Liver (tissue), 9 donors: Measurements from ENCODE around the gene PRKACG. TPM values are rescaled to one million over a fixed set of nuclear protein-coding genes. Genes with fewer than 3 reads are reported as not detected.

ENCODE experiments used
- DNase-seq: peaks from one replicate; pipeline ENCODE4 v3.0.0-alpha.2; 2017; ENCODE audit warnings: low spot score
- H3K27ac ChIP-seq, 2 donors: one replicate each; pipeline ENCODE4 v1.7.0; 2013; ENCODE audit warnings: inconsistent platforms in 2 of 2, low read length in 2 of 2, control low read depth in 1 of 2, low read depth in 1 of 2, mild to moderate bottlenecking in 1 of 2
- H3K27me3 ChIP-seq, 4 donors: one replicate each; pipeline versions ENCODE4 v1.6.1 to v1.7.0; 2013; ENCODE audit warnings: low read length in 3 of 4, inconsistent platforms in 1 of 4, mild to moderate bottlenecking in 1 of 4, moderate library complexity in 1 of 4; ENCODE audit not compliant: control insufficient read depth in 4 of 4, insufficient read depth in 4 of 4
- H3K36me3 ChIP-seq, 4 donors: one replicate each; pipeline versions ENCODE4 v1.6.1 to v1.7.0; 2013; ENCODE audit warnings: low read length in 3 of 4, mild to moderate bottlenecking in 3 of 4, low read depth in 1 of 4, moderate library complexity in 1 of 4; ENCODE audit not compliant: control insufficient read depth in 4 of 4, insufficient read depth in 3 of 4
- H3K4me1 ChIP-seq, 4 donors: one replicate each; pipeline versions ENCODE4 v1.6.1 to v1.7.0; 2013; ENCODE audit warnings: low read length in 3 of 4, mild to moderate bottlenecking in 3 of 4, moderate library complexity in 1 of 4; ENCODE audit not compliant: control insufficient read depth in 4 of 4, insufficient read depth in 4 of 4
- H3K4me3 ChIP-seq, 3 donors: one replicate each; pipeline versions ENCODE4 v1.6.1 to v1.7.0; 2013; ENCODE audit warnings: low read length in 3 of 3, control low read depth in 1 of 3, low read depth in 1 of 3, mild to moderate bottlenecking in 1 of 3
- H3K9ac ChIP-seq, 2 donors: one replicate each; pipeline ENCODE4 v1.7.0; 2013; ENCODE audit warnings: low read length in 2 of 2, mild to moderate bottlenecking in 2 of 2, moderate library complexity in 2 of 2, control low read depth in 1 of 2, low read depth in 1 of 2
- H3K9me3 ChIP-seq, 4 donors: one replicate each; pipeline versions ENCODE4 v1.6.1 to v1.7.0; 2013; ENCODE audit warnings: low read length in 3 of 4; ENCODE audit not compliant: control insufficient read depth in 4 of 4
- EGR1 ChIP-seq, 2 donors: IDR thresholded peaks; 2 replicates each; pipeline ENCODE4 v1.6.1; 2016 to 2018; ENCODE audit warnings: antibody characterized with exemption in 2 of 2, low read depth in 2 of 2
- FOXA1 ChIP-seq: IDR thresholded peaks from 2 replicates; pipeline ENCODE4 v1.6.1; 2016; ENCODE audit warnings: antibody characterized with exemption
- FOXA2 ChIP-seq: IDR thresholded peaks from 2 replicates; pipeline ENCODE4 v1.6.1; 2016; ENCODE audit warnings: antibody characterized with exemption
- GABPA ChIP-seq, 2 donors: IDR thresholded peaks in 1 of 2; conservative IDR thresholded peaks in 1 of 2; 2 replicates each; pipeline ENCODE4 v1.6.1; 2016; ENCODE audit warnings: antibody characterized with exemption in 2 of 2, mild to moderate bottlenecking in 1 of 2, moderate library complexity in 1 of 2
- HNF4A ChIP-seq, 2 donors: conservative IDR thresholded peaks; 2 replicates each; pipeline ENCODE4 v1.6.1; 2016; ENCODE audit warnings: antibody characterized with exemption in 2 of 2, mild to moderate bottlenecking in 2 of 2
- HNF4G ChIP-seq: IDR thresholded peaks from 2 replicates; pipeline ENCODE4 v1.6.1; 2016; ENCODE audit warnings: antibody characterized with exemption
- JUND ChIP-seq, 2 donors: IDR thresholded peaks; 2 replicates each; pipeline ENCODE4 v1.6.1; 2016; ENCODE audit warnings: antibody characterized with exemption in 2 of 2
- NR2F2 ChIP-seq: IDR thresholded peaks from 2 replicates; pipeline ENCODE4 v1.6.1; 2016; ENCODE audit warnings: antibody characterized with exemption
- RXRA ChIP-seq, 2 donors: IDR thresholded peaks; 2 replicates each; pipeline ENCODE4 v1.6.1; 2017 to 2018; ENCODE audit warnings: antibody characterized with exemption in 2 of 2, mild to moderate bottlenecking in 1 of 2
- SP1 ChIP-seq: IDR thresholded peaks from 2 replicates; pipeline ENCODE4 v1.6.1; 2018; ENCODE audit warnings: antibody characterized with exemption, mild to moderate bottlenecking
- TAF1 ChIP-seq: conservative IDR thresholded peaks from 2 replicates; pipeline ENCODE4 v1.6.1; 2016; ENCODE audit warnings: antibody characterized with exemption, mild to moderate bottlenecking
- YY1 ChIP-seq: IDR thresholded peaks from 2 replicates; pipeline ENCODE4 v1.6.1; 2016; ENCODE audit warnings: antibody characterized with exemption, mild to moderate bottlenecking
- WGBS: extraction: QIAGEN DNeasy Blood & Tissue Kit; methylation state at CpG from one replicate; pipeline ENCODE4 v1.1.7; 2013; 5-methylcytosine and 5-hydroxymethylcytosine counted together
- polyA plus RNA-seq, 2 donors: library from polyadenylated mRNA; stranded (reverse) in 1 of 2; unstranded in 1 of 2; fragments of 200-250 nt in 1 of 2; fragments of >200 nt in 1 of 2; fragmentation: Nextera tagmentation in 1 of 2; extraction: Ambion mirVana in 1 of 2; gene quantifications; one replicate each; pipeline versions ENCODE4 v1.2.1 to v1.2.3, GENCODE V29; 2013 to 2015
- total RNA-seq, 2 donors: library from RNA; depleted of rRNA; stranded (reverse); fragments of >200 nt; gene quantifications; one replicate each; pipeline ENCODE4 v1.2.3, GENCODE V29; 2014
- TF ChIP-seq, protein P1 (sequence below): IDR thresholded peaks from 2 replicates; pipeline ENCODE4 v1.6.1; 2016; ENCODE audit warnings: antibody characterized with exemption
- TF ChIP-seq, protein P2 (sequence below): IDR thresholded peaks from 2 replicates; pipeline ENCODE4 v1.6.1; 2016; ENCODE audit warnings: antibody characterized with exemption, mild to moderate bottlenecking
- TF ChIP-seq, protein P3 (sequence below): IDR thresholded peaks from 2 replicates; pipeline ENCODE4 v1.6.1; 2016; ENCODE audit warnings: antibody characterized with exemption
- TF ChIP-seq, protein P4 (sequence below): IDR thresholded peaks from 2 replicates; pipeline ENCODE4 v1.6.1; 2016; ENCODE audit warnings: antibody characterized with exemption
- donor health status: healthy.
- donor health status: healthy.
- donor health status: healthy.
- donor health status: healthy.
- donor health status: healthy.

PRKACG gene
- total and polyA plus RNA-seq, 4 donors, result not detected

DNA sequence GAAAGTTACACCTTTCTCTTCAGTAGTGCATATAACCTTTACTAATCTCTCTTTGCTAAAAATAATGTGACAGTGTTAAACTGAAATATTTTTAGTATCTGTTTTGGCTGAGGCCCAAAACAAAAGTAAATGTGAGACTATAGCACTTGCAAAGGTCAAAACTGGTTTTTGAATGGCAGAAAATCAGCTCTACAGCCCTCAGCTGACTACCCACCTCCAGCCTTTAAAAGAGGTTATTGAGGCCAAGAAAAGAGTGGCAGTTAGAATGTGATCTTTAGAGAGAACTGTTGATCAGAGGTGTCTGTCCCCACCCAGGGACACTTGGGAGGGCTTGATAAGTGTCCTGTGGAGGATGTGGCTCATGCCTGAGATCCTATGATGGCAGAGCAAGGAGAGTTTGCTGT lies 30.9 kb downstream of the PRKACG start:
- Histone ChIP-seq H3K9ac (no peak overlapping the region), H3K4me3 (no peak overlapping the region), H3K36me3 (no peaks in the 10 kb centered on the region), H3K4me1 (no peaks in the 10 kb centered on the region), H3K27ac (no peak overlapping the region), H3K27me3 (no peaks in the 10 kb centered on the region), H3K9me3 (no peaks in the 10 kb centered on the region)
- no peak for TF ChIP-seq JUND (IDR thresholded peaks at IDR 0.05)
- no peak for TF ChIP-seq FOXA2
- TF ChIP-seq, protein P1, sequence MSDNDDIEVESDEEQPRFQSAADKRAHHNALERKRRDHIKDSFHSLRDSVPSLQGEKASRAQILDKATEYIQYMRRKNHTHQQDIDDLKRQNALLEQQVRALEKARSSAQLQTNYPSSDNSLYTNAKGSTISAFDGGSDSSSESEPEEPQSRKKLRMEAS, result no peak
- TF ChIP-seq NR2F2, result no peak
- TF ChIP-seq, protein P2, sequence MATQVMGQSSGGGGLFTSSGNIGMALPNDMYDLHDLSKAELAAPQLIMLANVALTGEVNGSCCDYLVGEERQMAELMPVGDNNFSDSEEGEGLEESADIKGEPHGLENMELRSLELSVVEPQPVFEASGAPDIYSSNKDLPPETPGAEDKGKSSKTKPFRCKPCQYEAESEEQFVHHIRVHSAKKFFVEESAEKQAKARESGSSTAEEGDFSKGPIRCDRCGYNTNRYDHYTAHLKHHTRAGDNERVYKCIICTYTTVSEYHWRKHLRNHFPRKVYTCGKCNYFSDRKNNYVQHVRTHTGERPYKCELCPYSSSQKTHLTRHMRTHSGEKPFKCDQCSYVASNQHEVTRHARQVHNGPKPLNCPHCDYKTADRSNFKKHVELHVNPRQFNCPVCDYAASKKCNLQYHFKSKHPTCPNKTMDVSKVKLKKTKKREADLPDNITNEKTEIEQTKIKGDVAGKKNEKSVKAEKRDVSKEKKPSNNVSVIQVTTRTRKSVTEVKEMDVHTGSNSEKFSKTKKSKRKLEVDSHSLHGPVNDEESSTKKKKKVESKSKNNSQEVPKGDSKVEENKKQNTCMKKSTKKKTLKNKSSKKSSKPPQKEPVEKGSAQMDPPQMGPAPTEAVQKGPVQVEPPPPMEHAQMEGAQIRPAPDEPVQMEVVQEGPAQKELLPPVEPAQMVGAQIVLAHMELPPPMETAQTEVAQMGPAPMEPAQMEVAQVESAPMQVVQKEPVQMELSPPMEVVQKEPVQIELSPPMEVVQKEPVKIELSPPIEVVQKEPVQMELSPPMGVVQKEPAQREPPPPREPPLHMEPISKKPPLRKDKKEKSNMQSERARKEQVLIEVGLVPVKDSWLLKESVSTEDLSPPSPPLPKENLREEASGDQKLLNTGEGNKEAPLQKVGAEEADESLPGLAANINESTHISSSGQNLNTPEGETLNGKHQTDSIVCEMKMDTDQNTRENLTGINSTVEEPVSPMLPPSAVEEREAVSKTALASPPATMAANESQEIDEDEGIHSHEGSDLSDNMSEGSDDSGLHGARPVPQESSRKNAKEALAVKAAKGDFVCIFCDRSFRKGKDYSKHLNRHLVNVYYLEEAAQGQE, result no peak
- TF ChIP-seq, protein P3, sequence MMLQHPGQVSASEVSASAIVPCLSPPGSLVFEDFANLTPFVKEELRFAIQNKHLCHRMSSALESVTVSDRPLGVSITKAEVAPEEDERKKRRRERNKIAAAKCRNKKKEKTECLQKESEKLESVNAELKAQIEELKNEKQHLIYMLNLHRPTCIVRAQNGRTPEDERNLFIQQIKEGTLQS, result no peak
- TF ChIP-seq TAF1, result no peak
- TF ChIP-seq HNF4A (conservative IDR thresholded peaks at IDR 0.05), result no peak
- TF ChIP-seq GABPA (IDR thresholded peaks at IDR 0.05 in 1 of 2, conservative IDR thresholded peaks at IDR 0.05 in 1 of 2), result no peak
- TF ChIP-seq HNF4G, result no peak
- TF ChIP-seq SP1, result no peak
- no peak for TF ChIP-seq YY1
- no peak for TF ChIP-seq FOXA1
- TF ChIP-seq, protein P4, sequence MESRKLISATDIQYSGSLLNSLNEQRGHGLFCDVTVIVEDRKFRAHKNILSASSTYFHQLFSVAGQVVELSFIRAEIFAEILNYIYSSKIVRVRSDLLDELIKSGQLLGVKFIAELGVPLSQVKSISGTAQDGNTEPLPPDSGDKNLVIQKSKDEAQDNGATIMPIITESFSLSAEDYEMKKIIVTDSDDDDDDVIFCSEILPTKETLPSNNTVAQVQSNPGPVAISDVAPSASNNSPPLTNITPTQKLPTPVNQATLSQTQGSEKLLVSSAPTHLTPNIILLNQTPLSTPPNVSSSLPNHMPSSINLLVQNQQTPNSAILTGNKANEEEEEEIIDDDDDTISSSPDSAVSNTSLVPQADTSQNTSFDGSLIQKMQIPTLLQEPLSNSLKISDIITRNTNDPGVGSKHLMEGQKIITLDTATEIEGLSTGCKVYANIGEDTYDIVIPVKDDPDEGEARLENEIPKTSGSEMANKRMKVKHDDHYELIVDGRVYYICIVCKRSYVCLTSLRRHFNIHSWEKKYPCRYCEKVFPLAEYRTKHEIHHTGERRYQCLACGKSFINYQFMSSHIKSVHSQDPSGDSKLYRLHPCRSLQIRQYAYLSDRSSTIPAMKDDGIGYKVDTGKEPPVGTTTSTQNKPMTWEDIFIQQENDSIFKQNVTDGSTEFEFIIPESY, result no peak
- no peak for TF ChIP-seq RXRA (IDR thresholded peaks at IDR 0.05)
- TF ChIP-seq EGR1 (IDR thresholded peaks at IDR 0.05; ENCODE audit: low read depth in 2 of 2), result no peak
- DNase-seq, result peak; percentile 64

DNA sequence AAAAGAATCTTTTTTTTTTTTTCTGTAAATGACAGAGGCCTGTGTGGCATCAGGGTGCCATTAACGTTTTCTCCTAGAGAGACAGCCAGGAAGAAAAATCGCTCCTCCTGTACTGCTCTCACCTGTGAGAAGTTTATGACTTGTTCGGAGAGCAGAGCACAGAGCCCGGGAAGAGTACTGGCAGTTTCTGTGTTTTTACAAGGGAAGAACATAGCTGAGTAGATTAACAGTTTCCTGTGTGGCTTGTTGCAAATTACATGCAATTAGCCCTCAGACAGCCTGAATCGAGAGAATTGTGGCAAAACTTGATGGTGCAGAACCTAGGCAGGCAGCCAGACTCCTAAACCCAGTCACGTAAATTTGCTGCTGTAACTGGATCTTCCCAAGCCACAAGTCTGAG lies 32.1 kb downstream of the PRKACG start:
- no peaks in the 10 kb centered on the region for H3K4me1 ChIP-seq
- H3K4me3 ChIP-seq, result no peak overlapping the region
- DNase-seq, result no peak
- 39% methylated on average over 6 of the region's 6 CpGs for WGBS
- TF ChIP-seq, protein P1, result no peak
- no peak for TF ChIP-seq NR2F2
- H3K9me3 ChIP-seq, result no peaks in the 10 kb centered on the region
- H3K27ac ChIP-seq, result no peak overlapping the region
- H3K36me3 ChIP-seq, result no peaks in the 10 kb centered on the region
- no peaks in the 10 kb centered on the region for H3K27me3 ChIP-seq
- no peak overlapping the region for H3K9ac ChIP-seq
